ENCODE measurements around the gene METTL16.
"Not testable (repeated sequence)": the region's sequence is repeated elsewhere in the genome, so short reads cannot be mapped to it uniquely, and the experiment has no call there.

The METTL16 gene

DNA sequence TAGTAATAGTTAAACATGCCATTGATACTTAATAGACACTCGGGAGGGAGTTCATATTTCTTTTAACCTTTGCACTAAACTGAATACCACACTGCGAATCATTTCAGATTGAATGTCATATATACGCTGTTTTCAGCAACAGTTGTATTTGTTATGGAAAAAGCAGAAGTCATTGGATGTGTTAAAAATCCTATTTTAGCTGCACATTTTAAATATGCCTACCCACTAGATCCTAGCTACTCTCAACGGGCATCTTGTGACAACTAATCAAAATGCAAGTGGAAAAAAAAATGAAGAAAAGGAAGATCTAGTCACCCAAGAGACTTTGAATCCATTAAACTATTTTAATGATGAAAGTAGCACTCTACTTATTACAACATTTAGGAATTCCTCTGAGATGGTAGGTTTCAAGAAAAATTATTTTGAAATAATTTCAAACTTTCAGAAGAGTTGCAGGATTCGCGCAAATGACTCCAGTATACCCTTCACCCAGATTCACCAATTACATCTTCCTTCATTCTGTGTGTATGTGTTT is 59.4 kb downstream of the METTL16 start:
- DNase-seq (ENCODE audit: low read depth, low spot score) = no peak

GRCh38 chr17:2450016-2450650 is 61.6 kb downstream of the METTL16 start:
- DNase-seq (ENCODE audit: low read depth, low spot score) = no peak

- no peak for DNase-seq (ENCODE audit: low read depth, low spot score)
Observed at GRCh38 chr17:2449486-2449885, 62.2 kb downstream of the METTL16 start.

GRCh38 chr17:2447479-2447878 is 64.2 kb downstream of the METTL16 start:
- not testable (repeated sequence) for DNase-seq (ENCODE audit: low read depth, low spot score)

DNA sequence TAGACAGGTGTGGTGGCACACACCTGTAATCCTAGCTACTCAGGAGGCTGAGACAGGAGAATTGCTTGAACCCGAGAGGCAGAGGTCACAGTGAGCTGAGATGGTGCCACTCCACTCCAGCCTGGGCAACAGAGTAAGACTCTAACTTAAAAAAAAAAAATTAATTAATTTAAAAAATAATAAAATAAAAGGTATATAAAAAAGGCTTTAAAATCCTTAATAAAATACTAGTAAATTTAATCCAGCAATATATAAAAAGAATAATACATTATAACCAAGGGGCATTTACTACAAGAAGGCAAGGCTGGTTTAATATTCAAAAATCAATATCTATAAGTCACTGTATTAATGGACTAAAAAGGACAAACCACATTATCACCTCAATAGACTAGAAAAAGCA is 66.0 kb downstream of the METTL16 start:
- DNase-seq (ENCODE audit: low read depth, low spot score) = no peak

- no peak for DNase-seq (ENCODE audit: low read depth, low spot score)
Observed at GRCh38 chr17:2444382-2444781, 67.3 kb downstream of the METTL16 start.

DNA sequence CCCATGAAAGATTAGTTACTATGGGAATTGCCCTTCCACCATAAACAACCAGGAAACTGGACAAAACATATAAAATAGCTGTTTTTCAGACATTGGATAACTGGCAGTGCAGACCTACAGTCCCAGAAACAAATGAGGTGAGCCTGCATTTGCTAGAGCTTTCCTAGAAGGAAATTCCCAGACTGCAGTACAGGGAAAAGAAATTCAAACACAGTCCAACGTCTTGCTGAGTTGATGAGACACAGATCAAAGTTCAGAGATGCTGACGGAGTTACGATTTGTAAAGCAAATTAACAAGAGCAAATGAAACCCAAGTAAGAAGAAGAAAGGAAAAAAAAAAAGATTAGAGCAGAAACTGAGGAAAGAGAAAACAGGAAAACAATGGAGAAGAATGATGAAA is 69.5 kb downstream of the METTL16 start:
- DNase-seq (ENCODE audit: low read depth, low spot score) = no peak

GRCh38 chr17:2440930-2441329 is 70.8 kb downstream of the METTL16 start:
- DNase-seq (ENCODE audit: low read depth, low spot score) = no peak

DNA sequence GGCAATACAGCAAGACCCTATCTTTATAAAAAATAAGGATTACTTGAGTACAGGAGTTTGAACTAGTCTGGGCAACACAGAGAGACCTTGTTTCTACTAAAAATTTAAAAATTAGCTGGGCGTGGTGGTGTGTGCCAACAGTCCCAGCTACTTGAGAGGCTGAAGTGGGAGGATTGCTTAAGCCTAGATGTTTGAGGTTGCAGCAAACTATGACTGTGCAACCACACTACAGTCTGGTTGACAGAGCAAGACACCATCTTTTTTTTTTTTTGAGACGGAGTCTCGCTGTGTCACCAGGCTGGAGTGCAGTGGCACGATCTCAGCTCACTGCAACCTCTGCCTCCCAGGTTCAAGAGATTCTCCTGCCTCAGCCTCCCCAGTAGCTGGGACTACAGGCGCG is 71.7 kb downstream of the METTL16 start:
- DNase-seq (ENCODE audit: low read depth, low spot score) = not testable (repeated sequence)

GRCh38 chr17:2438823-2439222 is 72.9 kb downstream of the METTL16 start:
- DNase-seq (ENCODE audit: low read depth, low spot score) = no peak

DNA sequence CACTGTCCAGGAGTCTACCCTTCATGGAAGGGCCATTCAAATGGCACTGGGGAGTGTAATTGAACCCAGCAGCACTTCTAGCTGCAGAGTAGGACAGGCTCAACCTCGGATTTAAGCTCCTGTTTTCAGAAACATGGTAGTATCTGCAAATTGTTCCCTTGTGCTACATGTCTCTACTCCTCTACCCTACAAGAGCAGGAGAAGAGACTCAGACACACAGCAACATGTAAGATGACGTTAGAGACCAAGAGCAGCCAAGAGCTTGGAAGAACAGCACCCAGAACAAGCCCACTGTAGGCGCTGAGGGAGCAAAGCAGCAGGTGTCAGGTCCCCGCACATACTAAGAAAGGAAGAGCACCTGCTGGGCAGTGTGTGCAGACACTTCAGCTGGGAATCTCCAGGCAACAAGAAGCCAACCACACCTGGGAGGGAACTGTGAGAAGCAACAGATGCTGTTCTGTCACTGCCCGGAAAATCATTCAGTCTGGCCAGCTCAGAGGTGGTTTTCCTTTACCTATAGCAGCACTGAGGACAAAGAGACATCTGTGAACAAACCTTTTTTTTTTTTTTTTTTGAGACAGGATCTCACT is 75.3 kb downstream of the METTL16 start:
- no peak for DNase-seq (ENCODE audit: low read depth, low spot score)

- DNase-seq (ENCODE audit: low read depth, low spot score) = no peak
Observed at GRCh38 chr17:2435862-2436261, 75.8 kb downstream of the METTL16 start.

- no peak for DNase-seq (ENCODE audit: low read depth, low spot score)
Observed at GRCh38 chr17:2435181-2435741, 76.4 kb downstream of the METTL16 start.

- no peak for DNase-seq (ENCODE audit: low read depth, low spot score)
Observed at GRCh38 chr17:2433696-2434095, 78.0 kb downstream of the METTL16 start.

DNA sequence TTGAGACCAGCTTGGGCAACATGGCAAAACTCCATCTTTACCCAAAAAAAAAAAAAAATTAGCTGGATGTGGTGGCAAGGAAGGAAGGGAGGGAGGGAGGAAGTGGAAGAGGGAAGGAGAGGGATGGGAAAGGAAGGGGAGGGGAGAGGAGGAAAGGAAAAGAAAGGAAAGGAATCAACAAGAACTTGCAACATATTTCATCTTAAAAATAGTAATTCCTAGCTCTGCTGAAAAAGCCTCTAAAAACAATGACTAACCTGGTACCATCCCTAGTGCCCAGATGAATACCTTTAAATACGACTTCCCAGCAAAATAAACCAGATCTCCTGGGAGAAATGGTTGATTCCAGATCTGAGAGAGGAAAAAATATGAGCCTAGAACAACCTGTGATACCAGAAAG is 83.8 kb downstream of the METTL16 start:
- DNase-seq (ENCODE audit: low read depth, low spot score) = no peak

DNA sequence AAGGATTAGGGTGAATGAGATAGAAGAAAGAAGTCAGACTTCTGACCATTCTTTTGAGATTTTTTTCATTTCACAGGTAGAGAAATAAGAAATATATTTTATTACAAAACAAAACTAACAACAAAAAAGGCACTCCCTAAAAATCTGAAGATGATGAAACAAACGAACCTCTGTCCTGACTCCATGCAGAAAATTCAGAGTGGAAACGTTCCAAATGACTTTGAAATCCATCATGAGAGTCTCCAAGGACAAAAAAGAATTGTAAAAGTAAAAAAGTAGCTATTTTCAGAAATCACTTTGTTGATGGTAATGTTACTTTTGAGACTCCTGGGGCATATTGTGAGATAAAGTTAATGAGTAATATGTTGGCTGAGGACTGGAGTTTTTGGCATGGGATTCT is 84.5 kb downstream of the METTL16 start:
- DNase-seq (ENCODE audit: low read depth, low spot score) = no peak

DNA sequence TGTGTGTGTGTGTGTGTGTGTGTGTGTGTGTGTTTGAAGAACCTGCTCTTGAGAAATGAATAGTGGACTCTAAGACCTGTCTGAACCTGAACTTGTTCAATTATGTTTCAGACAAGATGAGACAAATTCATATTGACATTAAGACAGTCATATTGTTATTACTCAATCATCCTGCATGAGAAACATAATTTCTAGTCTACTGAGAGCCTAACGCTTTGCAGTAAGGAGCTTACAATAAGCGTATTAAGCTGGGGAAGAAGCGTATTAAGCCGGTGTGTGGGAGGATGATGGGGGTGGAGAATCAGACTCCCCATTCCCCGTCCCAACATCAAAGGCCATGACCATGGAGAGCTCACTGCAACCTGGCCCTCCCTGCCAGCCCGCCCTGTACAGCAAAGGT is 88.4 kb downstream of the METTL16 start:
- DNase-seq (ENCODE audit: low read depth, low spot score) = no peak

DNA sequence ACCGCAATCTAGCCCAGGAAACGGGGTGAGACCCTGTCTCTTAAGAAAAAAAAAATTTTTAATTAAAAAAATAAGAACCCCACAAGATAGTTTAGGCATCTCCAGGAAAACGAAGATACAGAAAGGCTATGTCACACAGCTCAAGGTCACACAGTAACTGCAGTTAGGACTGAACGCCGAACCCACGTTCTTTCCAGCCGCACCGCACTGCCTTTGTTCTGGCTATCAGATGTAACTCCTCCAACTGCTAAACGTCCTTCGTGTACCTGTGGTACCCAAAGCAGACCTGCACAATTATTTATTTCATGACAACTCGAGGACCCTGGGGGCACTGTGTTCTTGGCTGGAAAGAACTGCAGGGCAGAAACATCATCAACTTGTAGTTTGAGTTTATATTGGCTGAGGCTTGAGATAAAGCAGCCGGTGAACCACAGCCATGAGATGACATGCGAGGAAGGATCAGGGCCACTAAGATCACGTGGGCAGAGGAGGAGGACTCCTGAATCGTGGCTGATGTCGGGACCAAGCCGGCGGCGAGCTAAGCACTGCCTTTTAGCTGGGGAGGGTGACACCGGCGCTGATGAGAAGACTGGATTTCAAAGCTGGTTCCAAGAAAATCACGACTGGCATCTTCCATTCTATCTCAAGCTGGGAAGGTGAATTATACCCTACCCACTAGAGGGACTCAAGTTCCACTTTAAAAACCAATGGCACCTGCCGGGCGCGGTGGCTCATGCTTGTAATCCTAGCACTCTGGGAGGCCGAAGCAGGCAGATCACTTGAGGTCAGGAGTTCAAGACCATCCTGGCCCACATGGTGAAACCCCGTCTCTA is 90.2 kb downstream of the METTL16 start:
- DNase-seq (ENCODE audit: low read depth, low spot score) = no peak

- no peak for DNase-seq (ENCODE audit: low read depth, low spot score)
Observed at GRCh38 chr17:2420176-2420575, 91.5 kb downstream of the METTL16 start.

DNA sequence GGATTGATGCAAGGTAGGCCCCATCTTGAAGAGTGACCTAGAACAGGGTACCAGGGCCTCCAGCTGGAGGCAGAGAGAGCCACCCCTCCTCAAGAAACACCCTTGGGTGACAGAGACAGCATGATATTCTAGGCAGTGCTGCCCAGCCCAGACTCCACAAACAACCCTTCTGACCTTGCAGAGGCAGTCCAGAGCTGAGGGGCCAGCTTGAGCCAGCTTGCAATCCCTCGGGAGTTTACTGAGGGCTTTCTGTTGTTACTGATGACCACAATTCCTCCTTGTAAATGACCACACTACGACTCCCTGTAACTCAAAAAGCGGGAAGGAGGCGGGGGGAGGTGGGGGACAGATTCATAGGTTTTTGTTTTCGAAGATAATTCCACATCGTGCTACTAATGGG is 92.2 kb downstream of the METTL16 start:
- no peak for DNase-seq (ENCODE audit: low read depth, low spot score)

DNA sequence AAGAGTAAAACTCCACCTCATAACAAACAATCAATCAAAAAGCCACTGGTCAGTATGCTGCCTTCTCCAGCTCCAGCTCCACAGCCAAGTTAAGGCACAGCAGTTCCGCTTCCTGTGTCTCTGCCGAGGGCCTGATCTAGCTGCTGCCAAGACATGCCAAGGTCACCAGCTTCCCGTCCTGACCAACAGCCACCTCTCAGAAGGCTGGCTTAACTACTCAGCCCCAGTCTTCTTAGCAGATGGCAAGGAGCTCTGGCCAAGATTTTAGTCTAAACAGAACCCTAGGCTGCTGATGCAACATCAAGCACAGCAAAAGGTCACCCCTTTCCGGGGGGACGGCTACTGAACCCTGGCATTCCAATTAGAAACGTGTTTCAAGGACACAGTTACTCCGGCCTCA is 93.1 kb downstream of the METTL16 start:
- no peak for DNase-seq (ENCODE audit: low read depth, low spot score)

DNA sequence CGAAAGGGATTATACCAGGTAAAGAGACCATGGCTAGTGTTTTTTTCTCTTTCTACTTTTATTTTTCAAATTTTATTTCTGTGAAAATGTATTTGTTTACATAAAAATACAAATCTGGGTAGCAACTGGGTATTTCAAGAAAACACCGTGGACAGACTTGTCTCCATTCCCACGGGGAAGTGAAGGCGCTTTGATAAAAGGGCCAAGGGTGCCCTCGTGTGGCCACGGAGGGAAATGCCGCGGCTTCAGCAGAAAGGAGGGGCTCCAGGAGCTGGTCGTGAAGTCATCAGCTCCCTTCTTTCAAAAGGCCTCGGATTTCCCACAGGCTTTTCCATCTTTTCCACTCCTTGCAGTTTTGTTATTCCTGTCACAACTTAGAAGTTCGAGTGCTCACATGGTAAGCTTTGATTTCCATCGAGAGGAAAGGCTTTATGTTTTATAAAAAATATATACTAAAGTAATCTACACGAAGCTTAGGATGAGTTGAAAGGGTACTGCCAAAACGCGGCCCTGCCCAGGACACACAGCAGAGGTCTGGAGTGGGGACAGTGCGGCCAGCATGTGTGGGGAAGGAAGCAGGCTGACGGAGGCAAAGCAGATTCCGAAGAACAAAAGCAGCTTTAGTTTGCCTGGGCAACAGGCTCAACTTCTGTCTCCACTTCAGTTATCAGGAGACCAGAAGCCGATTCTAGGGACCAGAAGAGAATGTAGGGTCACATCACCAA is 95.5 kb downstream of the METTL16 start:
- peak; percentile 80 for DNase-seq (ENCODE audit: low read depth, low spot score)

All from brain pericyte (primary cell).